HepG2 (cell line): ENCODE measurements around the gene GPR17. TPM values are rescaled to one million over a fixed set of nuclear protein-coding genes. Genes with fewer than 3 reads are reported as not detected.

Experiments
- AHR ChIP-seq: IDR thresholded peaks from 2 replicates; pipeline ENCODE4 v1.6.1; 2018; ENCODE audit warnings: missing genetic modification reagents, missing compliant biosample characterization
- KAT2B ChIP-seq: fragments of 150-350 bp; IDR thresholded peaks from 2 replicates; pipeline ENCODE4 v1.6.1; 2014; ENCODE audit warnings: low read depth, low read length, borderline replicate concordance
- MED1 ChIP-seq: sonication (generic); formaldehyde crosslinking; IDR thresholded peaks from 2 replicates; pipeline ENCODE4 v1.4.0; 2020; ENCODE audit warnings: missing genetic modification reagents
- NFYC ChIP-seq: IDR thresholded peaks from 2 replicates; pipeline ENCODE4 v1.6.1; 2016; ENCODE audit warnings: missing genetic modification reagents, missing compliant biosample characterization
- PHF20 ChIP-seq: sonication (generic); formaldehyde crosslinking; IDR thresholded peaks from 2 replicates; pipeline ENCODE4 v1.5.0; 2020; ENCODE audit warnings: mild to moderate bottlenecking, missing genetic modification reagents
- POLR2G ChIP-seq: fragments of 200-400 bp; formaldehyde crosslinking; IDR thresholded peaks from 2 replicates; pipeline ENCODE4 v1.6.1; 2018; ENCODE audit warnings: mild to moderate bottlenecking, low read depth, low read length, moderate library complexity
- ZFAT ChIP-seq: sonication (generic); formaldehyde crosslinking; conservative IDR thresholded peaks from 2 replicates; pipeline ENCODE4 v1.8.1; 2023; ENCODE audit warnings: missing genetic modification reagents, inconsistent platforms
- ZNF337 ChIP-seq: sonication (generic); formaldehyde crosslinking; IDR thresholded peaks from 2 replicates; pipeline ENCODE4 v1.5.1; 2020; ENCODE audit warnings: missing genetic modification reagents, low read depth, mild to moderate bottlenecking, borderline replicate concordance
- ZNF672 ChIP-seq: sonication (generic); formaldehyde crosslinking; IDR thresholded peaks from 2 replicates; pipeline ENCODE4 v1.8.1; 2022; ENCODE audit warnings: missing genetic modification reagents
- ZNF746 ChIP-seq: sonication (generic); formaldehyde crosslinking; IDR thresholded peaks from 2 replicates; pipeline ENCODE4 v1.8.0; 2022; ENCODE audit warnings: mild to moderate bottlenecking, missing genetic modification reagents
- ZNF75D ChIP-seq: sonication (generic); formaldehyde crosslinking; IDR thresholded peaks from 2 replicates; pipeline ENCODE4 v1.8.1; 2023; ENCODE audit warnings: missing genetic modification reagents, mild to moderate bottlenecking, borderline replicate concordance
- polyA plus RNA-seq, 8 experiments: library from polyadenylated mRNA; depleted of rRNA in 3 of 8; stranded (reverse) in 7 of 8; unstranded in 1 of 8; fragments of >200 nt; fragmentation: Illumina TruSeq in 4 of 8; extraction: Trizol in 4 of 8; gene quantifications; 2 replicates each; pipeline versions ENCODE4 v1.2.1 to v1.2.3, GENCODE V29; 2011 to 2016; ENCODE audit warnings: low read depth in 4 of 8, missing spikeins in 1 of 8, mixed read lengths in 1 of 8; ENCODE audit not compliant: insufficient read depth in 1 of 8
- total RNA-seq, 5 experiments: library from RNA; depleted of rRNA; stranded (reverse); fragments of >200 nt; fragmentation: Illumina TruSeq; extraction: Trizol; gene quantifications; 2 replicates each; pipeline ENCODE4 v1.2.3, GENCODE V29; 2016; ENCODE audit warnings: low read depth in 1 of 5
- TF ChIP-seq, protein P1 (sequence below): sonication (generic); formaldehyde crosslinking; IDR thresholded peaks from 2 replicates; pipeline ENCODE4 v1.4.0; 2020; ENCODE audit warnings: low read depth, missing genetic modification reagents
- TF ChIP-seq, protein P2 (sequence below): sonication (generic); formaldehyde crosslinking; IDR thresholded peaks from 2 replicates; pipeline ENCODE4 v1.4.0; 2020; ENCODE audit warnings: missing genetic modification reagents, low read depth, mild to moderate bottlenecking, borderline replicate concordance
- TF ChIP-seq, protein P3 (sequence below): sonication (generic); formaldehyde crosslinking; IDR thresholded peaks from 2 replicates; pipeline ENCODE4 v1.4.0; 2020; ENCODE audit warnings: mild to moderate bottlenecking, low read depth, missing genetic modification reagents
- TF ChIP-seq, protein P4 (sequence below): sonication (generic); formaldehyde crosslinking; IDR thresholded peaks from 2 replicates; pipeline ENCODE4 v1.4.0; 2020; ENCODE audit warnings: missing genetic modification reagents, mild to moderate bottlenecking, borderline replicate concordance
- TF ChIP-seq, protein P5 (sequence below): sonication (generic); formaldehyde crosslinking; IDR thresholded peaks from 2 replicates; pipeline ENCODE4 v1.4.0; 2020; ENCODE audit warnings: low read depth, mild to moderate bottlenecking, missing genetic modification reagents
- TF ChIP-seq, protein P6 (sequence below): sonication (generic); formaldehyde crosslinking; IDR thresholded peaks from 2 replicates; pipeline ENCODE4 v1.5.0; 2020; ENCODE audit warnings: mild to moderate bottlenecking, missing genetic modification reagents

Gene GPR17
- total and polyA plus RNA-seq, 2 of the 13 experiments (the other 11 are each of a cell fraction or from before 2014, with no cell fraction given): not detected

DNA sequence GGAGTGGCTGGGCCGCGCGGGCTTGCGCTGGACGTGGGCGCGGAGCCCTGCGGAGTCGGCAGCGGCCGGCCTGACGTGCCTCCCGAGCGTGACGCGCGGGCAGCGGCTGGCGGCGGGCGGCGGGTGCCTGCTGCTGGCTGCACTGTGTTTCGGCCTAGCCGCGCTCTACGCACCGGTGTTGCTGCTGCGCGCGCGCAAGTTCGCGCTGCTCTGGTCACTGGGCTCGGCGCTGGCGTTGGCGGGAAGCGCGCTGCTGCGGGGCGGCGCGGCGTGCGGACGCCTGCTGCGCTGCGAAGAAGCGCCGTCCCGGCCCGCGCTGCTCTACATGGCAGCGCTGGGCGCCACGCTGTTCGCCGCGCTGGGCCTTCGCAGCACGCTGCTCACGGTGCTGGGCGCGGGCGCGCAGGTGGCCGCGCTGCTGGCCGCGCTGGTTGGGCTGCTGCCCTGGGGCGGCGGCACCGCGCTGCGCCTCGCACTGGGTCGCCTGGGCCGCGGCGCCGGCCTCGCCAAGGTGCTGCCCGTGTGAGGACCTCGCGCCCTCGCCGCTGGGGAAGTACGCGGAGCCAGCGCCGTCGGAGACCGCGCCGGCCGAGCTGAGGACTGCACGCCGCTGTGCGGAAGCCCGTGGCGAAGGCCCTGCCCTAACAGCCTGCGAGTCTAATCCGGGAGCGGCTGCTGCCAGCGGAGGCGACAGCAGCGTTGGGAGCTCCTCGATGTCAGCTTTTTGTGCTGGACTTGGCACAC lies 55.9 kb downstream of the GPR17 start (continued):
- TF ChIP-seq, protein P1, sequence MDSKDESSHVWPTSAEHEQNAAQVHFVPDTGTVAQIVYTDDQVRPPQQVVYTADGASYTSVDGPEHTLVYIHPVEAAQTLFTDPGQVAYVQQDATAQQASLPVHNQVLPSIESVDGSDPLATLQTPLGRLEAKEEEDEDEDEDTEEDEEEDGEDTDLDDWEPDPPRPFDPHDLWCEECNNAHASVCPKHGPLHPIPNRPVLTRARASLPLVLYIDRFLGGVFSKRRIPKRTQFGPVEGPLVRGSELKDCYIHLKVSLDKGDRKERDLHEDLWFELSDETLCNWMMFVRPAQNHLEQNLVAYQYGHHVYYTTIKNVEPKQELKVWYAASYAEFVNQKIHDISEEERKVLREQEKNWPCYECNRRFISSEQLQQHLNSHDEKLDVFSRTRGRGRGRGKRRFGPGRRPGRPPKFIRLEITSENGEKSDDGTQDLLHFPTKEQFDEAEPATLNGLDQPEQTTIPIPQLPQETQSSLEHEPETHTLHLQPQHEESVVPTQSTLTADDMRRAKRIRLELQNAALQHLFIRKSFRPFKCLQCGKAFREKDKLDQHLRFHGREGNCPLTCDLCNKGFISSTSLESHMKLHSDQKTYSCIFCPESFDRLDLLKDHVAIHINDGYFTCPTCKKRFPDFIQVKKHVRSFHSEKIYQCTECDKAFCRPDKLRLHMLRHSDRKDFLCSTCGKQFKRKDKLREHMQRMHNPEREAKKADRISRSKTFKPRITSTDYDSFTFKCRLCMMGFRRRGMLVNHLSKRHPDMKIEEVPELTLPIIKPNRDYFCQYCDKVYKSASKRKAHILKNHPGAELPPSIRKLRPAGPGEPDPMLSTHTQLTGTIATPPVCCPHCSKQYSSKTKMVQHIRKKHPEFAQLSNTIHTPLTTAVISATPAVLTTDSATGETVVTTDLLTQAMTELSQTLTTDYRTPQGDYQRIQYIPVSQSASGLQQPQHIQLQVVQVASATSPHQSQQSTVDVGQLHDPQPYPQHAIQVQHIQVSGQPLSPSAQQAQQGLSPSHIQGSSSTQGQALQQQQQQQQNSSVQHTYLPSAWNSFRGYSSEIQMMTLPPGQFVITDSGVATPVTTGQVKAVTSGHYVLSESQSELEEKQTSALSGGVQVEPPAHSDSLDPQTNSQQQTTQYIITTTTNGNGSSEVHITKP (CRISPR knock-in tag): no peak
- TF ChIP-seq, protein P2, sequence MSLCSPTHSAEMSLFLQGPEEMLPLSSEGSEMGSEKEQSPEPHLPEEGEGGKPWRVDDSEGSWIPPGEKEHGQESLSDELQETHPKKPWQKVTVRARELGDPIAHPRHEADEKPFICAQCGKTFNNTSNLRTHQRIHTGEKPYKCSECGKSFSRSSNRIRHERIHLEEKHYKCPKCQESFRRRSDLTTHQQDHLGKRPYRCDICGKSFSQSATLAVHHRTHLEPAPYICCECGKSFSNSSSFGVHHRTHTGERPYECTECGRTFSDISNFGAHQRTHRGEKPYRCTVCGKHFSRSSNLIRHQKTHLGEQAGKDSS (CRISPR knock-in tag): peak; percentile 93
- TF ChIP-seq, protein P3, sequence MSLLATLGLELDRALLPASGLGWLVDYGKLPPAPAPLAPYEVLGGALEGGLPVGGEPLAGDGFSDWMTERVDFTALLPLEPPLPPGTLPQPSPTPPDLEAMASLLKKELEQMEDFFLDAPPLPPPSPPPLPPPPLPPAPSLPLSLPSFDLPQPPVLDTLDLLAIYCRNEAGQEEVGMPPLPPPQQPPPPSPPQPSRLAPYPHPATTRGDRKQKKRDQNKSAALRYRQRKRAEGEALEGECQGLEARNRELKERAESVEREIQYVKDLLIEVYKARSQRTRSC (CRISPR knock-in tag): no peak
- TF ChIP-seq ZNF746 (CRISPR knock-in tag) (peak; percentile 37; the same call in 1 of the 2 replicates), KAT2B (no peak), AHR (CRISPR knock-in tag) (0 out of 2 replicates have a peak, but pooled peaks have one; percentile 62), PHF20 (CRISPR knock-in tag) (0 out of 2 replicates have a peak, but pooled peaks have one; percentile 42), ZFAT (CRISPR knock-in tag) (peak; percentile 53; the same call in 1 of the 2 replicates), POLR2G (peak; percentile 54), MED1 (CRISPR knock-in tag) (peak; percentile 72; the same call in 1 of the 2 replicates), ZNF672 (0 out of 2 replicates have a peak, but pooled peaks have one; percentile 75), ZNF337 (peak; percentile 94; the same call in 1 of the 2 replicates), NFYC (no peak), ZNF75D (CRISPR knock-in tag) (no peak)
- TF ChIP-seq, protein P4, sequence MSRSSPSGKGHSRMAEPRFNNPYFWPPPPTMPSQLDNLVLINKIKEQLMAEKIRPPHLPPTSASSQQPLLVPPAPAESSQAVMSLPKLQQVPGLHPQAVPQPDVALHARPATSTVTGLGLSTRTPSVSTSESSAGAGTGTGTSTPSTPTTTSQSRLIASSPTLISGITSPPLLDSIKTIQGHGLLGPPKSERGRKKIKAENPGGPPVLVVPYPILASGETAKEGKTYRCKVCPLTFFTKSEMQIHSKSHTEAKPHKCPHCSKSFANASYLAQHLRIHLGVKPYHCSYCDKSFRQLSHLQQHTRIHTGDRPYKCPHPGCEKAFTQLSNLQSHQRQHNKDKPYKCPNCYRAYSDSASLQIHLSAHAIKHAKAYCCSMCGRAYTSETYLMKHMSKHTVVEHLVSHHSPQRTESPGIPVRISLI (CRISPR knock-in tag): peak; percentile 45; the same call in 1 of the 2 replicates
- TF ChIP-seq, protein P5, sequence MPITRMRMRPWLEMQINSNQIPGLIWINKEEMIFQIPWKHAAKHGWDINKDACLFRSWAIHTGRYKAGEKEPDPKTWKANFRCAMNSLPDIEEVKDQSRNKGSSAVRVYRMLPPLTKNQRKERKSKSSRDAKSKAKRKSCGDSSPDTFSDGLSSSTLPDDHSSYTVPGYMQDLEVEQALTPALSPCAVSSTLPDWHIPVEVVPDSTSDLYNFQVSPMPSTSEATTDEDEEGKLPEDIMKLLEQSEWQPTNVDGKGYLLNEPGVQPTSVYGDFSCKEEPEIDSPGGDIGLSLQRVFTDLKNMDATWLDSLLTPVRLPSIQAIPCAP (CRISPR knock-in tag): no peak
- TF ChIP-seq, protein P6, sequence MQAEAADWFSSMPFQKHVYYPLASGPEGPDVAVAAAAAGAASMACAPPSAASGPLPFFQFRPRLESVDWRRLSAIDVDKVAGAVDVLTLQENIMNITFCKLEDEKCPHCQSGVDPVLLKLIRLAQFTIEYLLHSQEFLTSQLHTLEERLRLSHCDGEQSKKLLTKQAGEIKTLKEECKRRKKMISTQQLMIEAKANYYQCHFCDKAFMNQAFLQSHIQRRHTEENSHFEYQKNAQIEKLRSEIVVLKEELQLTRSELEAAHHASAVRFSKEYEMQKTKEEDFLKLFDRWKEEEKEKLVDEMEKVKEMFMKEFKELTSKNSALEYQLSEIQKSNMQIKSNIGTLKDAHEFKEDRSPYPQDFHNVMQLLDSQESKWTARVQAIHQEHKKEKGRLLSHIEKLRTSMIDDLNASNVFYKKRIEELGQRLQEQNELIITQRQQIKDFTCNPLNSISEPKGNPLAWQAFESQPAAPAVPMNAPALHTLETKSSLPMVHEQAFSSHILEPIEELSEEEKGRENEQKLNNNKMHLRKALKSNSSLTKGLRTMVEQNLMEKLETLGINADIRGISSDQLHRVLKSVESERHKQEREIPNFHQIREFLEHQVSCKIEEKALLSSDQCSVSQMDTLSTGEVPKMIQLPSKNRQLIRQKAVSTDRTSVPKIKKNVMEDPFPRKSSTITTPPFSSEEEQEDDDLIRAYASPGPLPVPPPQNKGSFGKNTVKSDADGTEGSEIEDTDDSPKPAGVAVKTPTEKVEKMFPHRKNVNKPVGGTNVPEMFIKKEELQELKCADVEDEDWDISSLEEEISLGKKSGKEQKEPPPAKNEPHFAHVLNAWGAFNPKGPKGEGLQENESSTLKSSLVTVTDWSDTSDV (CRISPR knock-in tag): no peak
